ENCODE data around the gene MYCL. TPM values are rescaled to one million over a fixed set of nuclear protein-coding genes. Genes with fewer than 3 reads are reported as not detected.

MYCL gene
- total and polyA plus RNA-seq, 2 of the 13 experiments (the other 11 are each of a cell fraction or from before 2014, with no cell fraction given) = 0.31 to 1.7 TPM

DNA sequence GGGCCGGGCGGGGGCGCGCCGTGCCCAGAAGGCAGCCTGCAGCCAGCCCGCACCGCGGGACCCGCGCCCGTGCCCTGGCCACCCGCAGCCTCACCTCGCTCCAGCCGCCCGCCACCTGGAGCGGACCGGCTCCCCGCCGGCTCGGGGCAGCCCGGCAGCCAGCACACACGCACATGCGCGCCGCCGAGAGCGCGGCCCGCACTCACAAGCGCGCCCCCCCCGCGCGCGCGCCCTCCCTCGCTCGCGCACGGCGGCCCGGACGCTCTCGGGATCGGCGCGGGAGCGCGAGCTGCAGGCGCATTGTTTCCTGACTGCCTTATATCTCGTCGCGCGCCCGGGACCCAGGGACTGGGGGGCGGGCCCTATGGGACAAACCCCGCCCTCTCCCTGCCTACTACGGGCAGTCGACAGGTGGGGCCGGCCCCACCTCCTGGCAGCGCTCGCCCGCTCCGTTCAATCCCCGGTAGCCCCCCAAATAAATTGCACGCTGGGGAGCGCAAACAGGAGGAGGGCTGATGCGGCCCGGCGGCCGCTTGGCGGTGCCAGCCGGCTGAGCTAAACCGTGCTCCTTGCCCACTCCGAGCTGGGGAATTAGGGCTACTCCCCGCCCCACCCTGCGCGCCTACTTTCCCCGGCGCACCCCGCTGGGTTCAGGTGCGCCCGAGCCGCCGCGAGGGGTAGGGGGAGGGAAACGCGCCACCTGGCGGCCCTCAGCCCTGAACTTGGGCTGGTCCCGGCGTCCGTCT is at the start of gene MYCL (continued):
- no peak for TF ChIP-seq BRD4 (CRISPR knock-in tag; IDR thresholded peaks at IDR 0.05)
- TF ChIP-seq, protein P1, sequence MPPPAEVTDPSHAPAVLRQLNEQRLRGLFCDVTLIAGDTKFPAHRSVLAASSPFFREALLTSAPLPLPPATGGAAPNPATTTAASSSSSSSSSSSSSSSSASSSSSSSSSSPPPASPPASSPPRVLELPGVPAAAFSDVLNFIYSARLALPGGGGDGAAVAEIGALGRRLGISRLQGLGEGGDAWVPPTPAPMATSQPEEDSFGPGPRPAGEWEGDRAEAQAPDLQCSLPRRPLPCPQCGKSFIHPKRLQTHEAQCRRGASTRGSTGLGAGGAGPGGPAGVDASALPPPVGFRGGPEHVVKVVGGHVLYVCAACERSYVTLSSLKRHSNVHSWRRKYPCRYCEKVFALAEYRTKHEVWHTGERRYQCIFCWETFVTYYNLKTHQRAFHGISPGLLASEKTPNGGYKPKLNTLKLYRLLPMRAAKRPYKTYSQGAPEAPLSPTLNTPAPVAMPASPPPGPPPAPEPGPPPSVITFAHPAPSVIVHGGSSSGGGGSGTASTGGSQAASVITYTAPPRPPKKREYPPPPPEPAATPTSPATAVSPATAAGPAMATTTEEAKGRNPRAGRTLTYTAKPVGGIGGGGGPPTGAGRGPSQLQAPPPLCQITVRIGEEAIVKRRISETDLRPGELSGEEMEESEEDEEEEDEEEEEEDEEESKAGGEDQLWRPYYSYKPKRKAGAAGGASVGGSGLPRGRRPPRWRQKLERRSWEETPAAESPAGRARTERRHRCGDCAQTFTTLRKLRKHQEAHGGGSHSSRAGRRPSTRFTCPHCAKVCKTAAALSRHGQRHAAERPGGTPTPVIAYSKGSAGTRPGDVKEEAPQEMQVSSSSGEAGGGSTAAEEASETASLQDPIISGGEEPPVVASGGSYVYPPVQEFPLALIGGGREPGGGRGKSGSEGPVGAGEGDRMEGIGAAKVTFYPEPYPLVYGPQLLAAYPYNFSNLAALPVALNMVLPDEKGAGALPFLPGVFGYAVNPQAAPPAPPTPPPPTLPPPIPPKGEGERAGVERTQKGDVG (CRISPR knock-in tag; IDR thresholded peaks at IDR 0.05; ENCODE audit: borderline replicate concordance) = no peak
- no peak for TF ChIP-seq GFI1 (CRISPR knock-in tag; IDR thresholded peaks at IDR 0.05; ENCODE audit: borderline replicate concordance)
- 0 out of 2 replicates have a peak, but pooled peaks have one; percentile 88 for TF ChIP-seq ZNF567 (CRISPR knock-in tag; IDR thresholded peaks at IDR 0.05; ENCODE audit: borderline replicate concordance)
- TF ChIP-seq MAX (IDR thresholded peaks at IDR 0.05) = 0 out of 2 replicates have a peak, but pooled peaks have one; percentile 5
- no peak for TF ChIP-seq SCMH1 (CRISPR knock-in tag; IDR thresholded peaks at IDR 0.05; ENCODE audit: borderline replicate concordance)
- TF ChIP-seq KDM6A (CRISPR knock-in tag; IDR thresholded peaks at IDR 0.05; ENCODE audit: low read depth) = no peak
- TF ChIP-seq PRDM4 (CRISPR knock-in tag; IDR thresholded peaks at IDR 0.05; ENCODE audit: borderline replicate concordance) = no peak
- peak; percentile 59 for TF ChIP-seq SAP130 (CRISPR knock-in tag; IDR thresholded peaks at IDR 0.05; ENCODE audit: low read depth)
- TF ChIP-seq, protein P2, sequence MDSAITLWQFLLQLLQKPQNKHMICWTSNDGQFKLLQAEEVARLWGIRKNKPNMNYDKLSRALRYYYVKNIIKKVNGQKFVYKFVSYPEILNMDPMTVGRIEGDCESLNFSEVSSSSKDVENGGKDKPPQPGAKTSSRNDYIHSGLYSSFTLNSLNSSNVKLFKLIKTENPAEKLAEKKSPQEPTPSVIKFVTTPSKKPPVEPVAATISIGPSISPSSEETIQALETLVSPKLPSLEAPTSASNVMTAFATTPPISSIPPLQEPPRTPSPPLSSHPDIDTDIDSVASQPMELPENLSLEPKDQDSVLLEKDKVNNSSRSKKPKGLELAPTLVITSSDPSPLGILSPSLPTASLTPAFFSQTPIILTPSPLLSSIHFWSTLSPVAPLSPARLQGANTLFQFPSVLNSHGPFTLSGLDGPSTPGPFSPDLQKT (CRISPR knock-in tag; IDR thresholded peaks at IDR 0.05; ENCODE audit: borderline replicate concordance) = no peak
- TF ChIP-seq ZNF816 (CRISPR knock-in tag; IDR thresholded peaks at IDR 0.05; ENCODE audit: borderline replicate concordance) = no peak
- TF ChIP-seq, protein P3, sequence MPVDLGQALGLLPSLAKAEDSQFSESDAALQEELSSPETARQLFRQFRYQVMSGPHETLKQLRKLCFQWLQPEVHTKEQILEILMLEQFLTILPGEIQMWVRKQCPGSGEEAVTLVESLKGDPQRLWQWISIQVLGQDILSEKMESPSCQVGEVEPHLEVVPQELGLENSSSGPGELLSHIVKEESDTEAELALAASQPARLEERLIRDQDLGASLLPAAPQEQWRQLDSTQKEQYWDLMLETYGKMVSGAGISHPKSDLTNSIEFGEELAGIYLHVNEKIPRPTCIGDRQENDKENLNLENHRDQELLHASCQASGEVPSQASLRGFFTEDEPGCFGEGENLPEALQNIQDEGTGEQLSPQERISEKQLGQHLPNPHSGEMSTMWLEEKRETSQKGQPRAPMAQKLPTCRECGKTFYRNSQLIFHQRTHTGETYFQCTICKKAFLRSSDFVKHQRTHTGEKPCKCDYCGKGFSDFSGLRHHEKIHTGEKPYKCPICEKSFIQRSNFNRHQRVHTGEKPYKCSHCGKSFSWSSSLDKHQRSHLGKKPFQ (CRISPR knock-in tag; IDR thresholded peaks at IDR 0.05; ENCODE audit: insufficient replicate concordance) = no peak
- 0 out of 2 replicates have a peak, but pooled peaks have one; percentile 60 for TF ChIP-seq CAMTA2 (CRISPR knock-in tag; IDR thresholded peaks at IDR 0.05; ENCODE audit: borderline replicate concordance)
- TF ChIP-seq KDM1A (CRISPR knock-in tag; IDR thresholded peaks at IDR 0.05) = peak; percentile 22; the same call in 1 of the 2 replicates
- TF ChIP-seq, protein P4, sequence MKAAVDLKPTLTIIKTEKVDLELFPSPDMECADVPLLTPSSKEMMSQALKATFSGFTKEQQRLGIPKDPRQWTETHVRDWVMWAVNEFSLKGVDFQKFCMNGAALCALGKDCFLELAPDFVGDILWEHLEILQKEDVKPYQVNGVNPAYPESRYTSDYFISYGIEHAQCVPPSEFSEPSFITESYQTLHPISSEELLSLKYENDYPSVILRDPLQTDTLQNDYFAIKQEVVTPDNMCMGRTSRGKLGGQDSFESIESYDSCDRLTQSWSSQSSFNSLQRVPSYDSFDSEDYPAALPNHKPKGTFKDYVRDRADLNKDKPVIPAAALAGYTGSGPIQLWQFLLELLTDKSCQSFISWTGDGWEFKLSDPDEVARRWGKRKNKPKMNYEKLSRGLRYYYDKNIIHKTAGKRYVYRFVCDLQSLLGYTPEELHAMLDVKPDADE (CRISPR knock-in tag; IDR thresholded peaks at IDR 0.05) = no peak
- TF ChIP-seq ZNF44 (CRISPR knock-in tag; IDR thresholded peaks at IDR 0.05) = 0 out of 2 replicates have a peak, but pooled peaks have one; percentile 45
- TF ChIP-seq TEAD3 (CRISPR knock-in tag; optimal IDR thresholded peaks at IDR 0.05; ENCODE audit: borderline replicate concordance) = peak; percentile 34
- no peak for TF ChIP-seq FOSL2 (CRISPR knock-in tag; IDR thresholded peaks at IDR 0.05)
- TF ChIP-seq ZNF883 (CRISPR knock-in tag; IDR thresholded peaks at IDR 0.05; ENCODE audit: not compliant biosample characterization) = no peak
